GM20000 (cell line): ENCODE results near the gene H1-8.

ENCODE experiments used
- DNase-seq: peaks from one replicate; pipeline ENCODE4 v3.0.0; 2012; ENCODE audit warnings: low spot score
- TF ChIP-seq, protein P1 (sequence below): IDR thresholded peaks from 2 replicates; pipeline ENCODE4 v1.5.1; 2012; ENCODE audit warnings: mild to moderate bottlenecking, control low read depth; ENCODE audit errors: extremely low read depth, missing control alignments

The H1-8 gene

DNA sequence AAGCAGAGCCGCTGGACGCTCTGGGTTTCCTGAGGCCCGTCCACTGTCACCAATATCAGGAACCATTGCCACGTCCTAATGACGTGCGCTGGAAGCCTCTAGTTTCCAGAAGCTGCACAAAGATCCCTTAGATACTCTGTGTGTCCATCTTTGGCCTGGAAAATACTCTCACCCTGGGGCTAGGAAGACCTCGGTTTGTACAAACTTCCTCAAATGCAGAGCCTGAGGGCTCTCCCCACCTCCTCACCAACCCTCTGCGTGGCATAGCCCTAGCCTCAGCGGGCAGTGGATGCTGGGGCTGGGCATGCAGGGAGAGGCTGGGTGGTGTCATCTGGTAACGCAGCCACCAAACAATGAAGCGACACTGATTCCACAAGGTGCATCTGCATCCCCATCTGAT, 11.3 kb upstream of the H1-8 start:
- DNase-seq: no peak
- TF ChIP-seq, protein P1, sequence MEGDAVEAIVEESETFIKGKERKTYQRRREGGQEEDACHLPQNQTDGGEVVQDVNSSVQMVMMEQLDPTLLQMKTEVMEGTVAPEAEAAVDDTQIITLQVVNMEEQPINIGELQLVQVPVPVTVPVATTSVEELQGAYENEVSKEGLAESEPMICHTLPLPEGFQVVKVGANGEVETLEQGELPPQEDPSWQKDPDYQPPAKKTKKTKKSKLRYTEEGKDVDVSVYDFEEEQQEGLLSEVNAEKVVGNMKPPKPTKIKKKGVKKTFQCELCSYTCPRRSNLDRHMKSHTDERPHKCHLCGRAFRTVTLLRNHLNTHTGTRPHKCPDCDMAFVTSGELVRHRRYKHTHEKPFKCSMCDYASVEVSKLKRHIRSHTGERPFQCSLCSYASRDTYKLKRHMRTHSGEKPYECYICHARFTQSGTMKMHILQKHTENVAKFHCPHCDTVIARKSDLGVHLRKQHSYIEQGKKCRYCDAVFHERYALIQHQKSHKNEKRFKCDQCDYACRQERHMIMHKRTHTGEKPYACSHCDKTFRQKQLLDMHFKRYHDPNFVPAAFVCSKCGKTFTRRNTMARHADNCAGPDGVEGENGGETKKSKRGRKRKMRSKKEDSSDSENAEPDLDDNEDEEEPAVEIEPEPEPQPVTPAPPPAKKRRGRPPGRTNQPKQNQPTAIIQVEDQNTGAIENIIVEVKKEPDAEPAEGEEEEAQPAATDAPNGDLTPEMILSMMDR: no peak

DNA sequence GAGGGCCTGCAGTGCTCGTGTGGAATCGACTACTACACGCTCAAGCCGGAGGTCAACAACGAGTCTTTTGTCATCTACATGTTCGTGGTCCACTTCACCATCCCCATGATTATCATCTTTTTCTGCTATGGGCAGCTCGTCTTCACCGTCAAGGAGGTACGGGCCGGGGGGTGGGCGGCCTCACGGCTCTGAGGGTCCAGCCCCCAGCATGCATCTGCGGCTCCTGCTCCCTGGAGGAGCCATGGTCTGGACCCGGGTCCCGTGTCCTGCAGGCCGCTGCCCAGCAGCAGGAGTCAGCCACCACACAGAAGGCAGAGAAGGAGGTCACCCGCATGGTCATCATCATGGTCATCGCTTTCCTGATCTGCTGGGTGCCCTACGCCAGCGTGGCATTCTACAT, 10.7 kb upstream of the H1-8 start:
- DNase-seq: no peak
- TF ChIP-seq, protein P1: no peak

DNA sequence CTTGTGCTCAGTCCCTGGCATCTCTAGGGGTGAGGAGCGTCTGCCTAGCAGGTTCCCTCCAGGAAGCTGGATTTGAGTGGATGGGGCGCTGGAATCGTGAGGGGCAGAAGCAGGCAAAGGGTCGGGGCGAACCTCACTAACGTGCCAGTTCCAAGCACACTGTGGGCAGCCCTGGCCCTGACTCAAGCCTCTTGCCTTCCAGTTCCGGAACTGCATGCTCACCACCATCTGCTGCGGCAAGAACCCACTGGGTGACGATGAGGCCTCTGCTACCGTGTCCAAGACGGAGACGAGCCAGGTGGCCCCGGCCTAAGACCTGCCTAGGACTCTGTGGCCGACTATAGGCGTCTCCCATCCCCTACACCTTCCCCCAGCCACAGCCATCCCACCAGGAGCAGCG, 9.6 kb upstream of the H1-8 start:
- no peak for DNase-seq
- TF ChIP-seq, protein P1: no peak

DNA sequence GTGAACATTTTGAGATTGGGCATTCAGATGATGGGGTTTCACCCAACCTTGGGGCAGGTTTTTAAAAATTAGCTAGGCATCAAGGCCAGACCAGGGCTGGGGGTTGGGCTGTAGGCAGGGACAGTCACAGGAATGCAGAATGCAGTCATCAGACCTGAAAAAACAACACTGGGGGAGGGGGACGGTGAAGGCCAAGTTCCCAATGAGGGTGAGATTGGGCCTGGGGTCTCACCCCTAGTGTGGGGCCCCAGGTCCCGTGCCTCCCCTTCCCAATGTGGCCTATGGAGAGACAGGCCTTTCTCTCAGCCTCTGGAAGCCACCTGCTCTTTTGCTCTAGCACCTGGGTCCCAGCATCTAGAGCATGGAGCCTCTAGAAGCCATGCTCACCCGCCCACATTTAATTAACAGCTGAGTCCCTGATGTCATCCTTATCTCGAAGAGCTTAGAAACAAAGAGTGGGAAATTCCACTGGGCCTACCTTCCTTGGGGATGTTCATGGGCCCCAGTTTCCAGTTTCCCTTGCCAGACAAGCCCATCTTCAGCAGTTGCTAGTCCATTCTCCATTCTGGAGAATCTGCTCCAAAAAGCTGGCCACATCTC, 8.4 kb upstream of the H1-8 start:
- TF ChIP-seq, protein P1: no peak
- no peak for DNase-seq

DNA sequence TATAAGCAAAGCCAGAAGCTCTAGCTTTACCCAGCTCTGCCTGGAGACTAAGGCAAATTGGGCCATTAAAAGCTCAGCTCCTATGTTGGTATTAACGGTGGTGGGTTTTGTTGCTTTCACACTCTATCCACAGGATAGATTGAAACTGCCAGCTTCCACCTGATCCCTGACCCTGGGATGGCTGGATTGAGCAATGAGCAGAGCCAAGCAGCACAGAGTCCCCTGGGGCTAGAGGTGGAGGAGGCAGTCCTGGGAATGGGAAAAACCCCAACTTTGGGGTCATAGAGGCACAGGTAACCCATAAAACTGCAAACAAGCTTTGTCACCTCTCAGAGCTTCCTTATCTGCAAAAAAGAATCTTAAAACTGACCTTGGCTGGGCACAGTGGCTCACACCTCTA, 7.9 kb upstream of the H1-8 start:
- no peak for DNase-seq
- TF ChIP-seq, protein P1: no peak

DNA sequence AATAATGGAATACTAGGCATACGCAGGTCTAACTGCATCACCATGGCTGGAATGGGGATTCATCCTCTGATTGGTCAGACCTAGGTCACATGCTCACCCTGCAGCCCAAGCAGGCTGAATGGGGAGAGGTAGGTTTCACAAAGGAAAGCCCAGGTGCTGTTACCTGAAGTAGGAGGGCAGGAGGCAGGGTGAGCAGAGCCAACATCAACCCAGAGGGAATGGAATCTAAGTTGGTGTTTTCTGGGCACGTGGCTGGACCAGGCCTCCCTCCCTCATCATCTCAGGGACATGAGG, 6.7 kb upstream of the H1-8 start:
- no peak for DNase-seq
- TF ChIP-seq, protein P1: no peak

DNA sequence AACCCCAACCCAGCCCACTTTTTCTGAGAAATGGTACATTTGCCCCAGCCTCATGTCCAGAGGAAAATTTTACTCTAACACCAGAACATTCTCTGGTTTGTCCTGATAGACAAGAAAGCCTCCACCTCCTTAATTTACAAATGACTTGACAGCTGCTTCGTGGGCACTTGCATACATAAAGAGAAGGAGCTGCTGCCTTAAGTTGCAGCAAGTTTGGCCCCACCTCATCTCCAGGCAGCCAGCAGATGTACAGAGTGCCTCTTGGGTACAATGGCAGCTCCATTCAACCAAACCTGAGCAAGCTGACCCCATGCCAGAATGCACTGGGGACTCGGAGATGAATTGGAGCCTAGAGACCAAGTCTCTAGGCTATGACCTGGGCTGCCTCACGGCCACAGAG, 6.2 kb upstream of the H1-8 start:
- no peak for DNase-seq
- TF ChIP-seq, protein P1: no peak
